ENCODE data around the gene HDAC6.

- TF ChIP-seq CTCF (IDR thresholded peaks at IDR 0.05 in 8 of 11, conservative IDR thresholded peaks at IDR 0.05 in 3 of 11): no peak
- TF ChIP-seq POLR2A (IDR thresholded peaks at IDR 0.05): no peak
- TF ChIP-seq POLR2AphosphoS5 (IDR thresholded peaks at IDR 0.05): no peak
Measured at GRCh38 chrX:48752498-48752897, 49.4 kb upstream of the HDAC6 start.

Measured in spleen (tissue), 7 donors.